IMR-90 (cell line): ENCODE data around the gene RGR.

Source experiments
- BHLHE40 ChIP-seq: fragments of 150-350 bp; IDR thresholded peaks from 2 replicates; pipeline ENCODE4 v1.6.1; 2016; ENCODE audit warnings: mild to moderate bottlenecking, low read depth, low read length
- CEBPB ChIP-seq: IDR thresholded peaks from 2 replicates; pipeline ENCODE4 v1.6.1; 2012; ENCODE audit warnings: low read depth, low read length, improper control_type of control experiment
- CHD1 ChIP-seq: IDR thresholded peaks from 2 replicates; pipeline ENCODE4 v1.6.1; 2012; ENCODE audit warnings: low read depth, low read length, improper control_type of control experiment
- ELK1 ChIP-seq: fragments of 150-350 bp; IDR thresholded peaks from 2 replicates; pipeline ENCODE4 v1.6.1; 2016; ENCODE audit warnings: low read depth, mild to moderate bottlenecking, low read length, moderate library complexity, borderline replicate concordance
- MAFK ChIP-seq: IDR thresholded peaks from 2 replicates; pipeline ENCODE4 v1.6.1; 2012; ENCODE audit warnings: low read depth, low read length, improper control_type of control experiment
- MXI1 ChIP-seq: IDR thresholded peaks from 2 replicates; pipeline ENCODE4 v1.6.1; 2012; ENCODE audit warnings: low read depth, mild to moderate bottlenecking, low read length, moderate library complexity, borderline replicate concordance
- POLR2A ChIP-seq: IDR thresholded peaks from 2 replicates; pipeline ENCODE4 v1.6.1; 2012; ENCODE audit warnings: mild to moderate bottlenecking, low read depth, low read length
- RAD21 ChIP-seq: IDR thresholded peaks from 2 replicates; pipeline ENCODE4 v1.6.1; 2012; ENCODE audit warnings: low read length, improper control_type of control experiment
- RFX5 ChIP-seq: IDR thresholded peaks from 2 replicates; pipeline ENCODE4 v1.8.0; 2012; ENCODE audit warnings: low read depth, mild to moderate bottlenecking, low read length, moderate library complexity
- TF ChIP-seq, protein P1 (sequence below): fragments of 150-350 bp; IDR thresholded peaks from 2 replicates; pipeline ENCODE4 v1.6.1; 2017; ENCODE audit warnings: mild to moderate bottlenecking, antibody characterized with exemption, low read length, low read depth
- TF ChIP-seq, protein P2 (sequence below): conservative IDR thresholded peaks from 2 replicates; pipeline ENCODE4 v1.5.1; 2012; ENCODE audit warnings: mild to moderate bottlenecking, low read depth, low read length, improper control_type of control experiment

GRCh38 chr10:84257343-84258020 is 12.6 kb downstream of the RGR start:
- TF ChIP-seq POLR2A = no peak
- no peak for TF ChIP-seq RAD21
- no peak for TF ChIP-seq CHD1
- TF ChIP-seq, protein P1, sequence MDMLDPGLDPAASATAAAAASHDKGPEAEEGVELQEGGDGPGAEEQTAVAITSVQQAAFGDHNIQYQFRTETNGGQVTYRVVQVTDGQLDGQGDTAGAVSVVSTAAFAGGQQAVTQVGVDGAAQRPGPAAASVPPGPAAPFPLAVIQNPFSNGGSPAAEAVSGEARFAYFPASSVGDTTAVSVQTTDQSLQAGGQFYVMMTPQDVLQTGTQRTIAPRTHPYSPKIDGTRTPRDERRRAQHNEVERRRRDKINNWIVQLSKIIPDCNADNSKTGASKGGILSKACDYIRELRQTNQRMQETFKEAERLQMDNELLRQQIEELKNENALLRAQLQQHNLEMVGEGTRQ = no peak
- TF ChIP-seq, protein P2, sequence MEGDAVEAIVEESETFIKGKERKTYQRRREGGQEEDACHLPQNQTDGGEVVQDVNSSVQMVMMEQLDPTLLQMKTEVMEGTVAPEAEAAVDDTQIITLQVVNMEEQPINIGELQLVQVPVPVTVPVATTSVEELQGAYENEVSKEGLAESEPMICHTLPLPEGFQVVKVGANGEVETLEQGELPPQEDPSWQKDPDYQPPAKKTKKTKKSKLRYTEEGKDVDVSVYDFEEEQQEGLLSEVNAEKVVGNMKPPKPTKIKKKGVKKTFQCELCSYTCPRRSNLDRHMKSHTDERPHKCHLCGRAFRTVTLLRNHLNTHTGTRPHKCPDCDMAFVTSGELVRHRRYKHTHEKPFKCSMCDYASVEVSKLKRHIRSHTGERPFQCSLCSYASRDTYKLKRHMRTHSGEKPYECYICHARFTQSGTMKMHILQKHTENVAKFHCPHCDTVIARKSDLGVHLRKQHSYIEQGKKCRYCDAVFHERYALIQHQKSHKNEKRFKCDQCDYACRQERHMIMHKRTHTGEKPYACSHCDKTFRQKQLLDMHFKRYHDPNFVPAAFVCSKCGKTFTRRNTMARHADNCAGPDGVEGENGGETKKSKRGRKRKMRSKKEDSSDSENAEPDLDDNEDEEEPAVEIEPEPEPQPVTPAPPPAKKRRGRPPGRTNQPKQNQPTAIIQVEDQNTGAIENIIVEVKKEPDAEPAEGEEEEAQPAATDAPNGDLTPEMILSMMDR = no peak
- no peak for TF ChIP-seq MXI1
- TF ChIP-seq ELK1 = no peak
- TF ChIP-seq CEBPB = no peak
- TF ChIP-seq BHLHE40 = no peak
- no peak for TF ChIP-seq RFX5
- no peak for TF ChIP-seq MAFK
